Measurements from ENCODE around the gene PLB1.
"Not testable (repeated sequence)": the region's sequence is repeated elsewhere in the genome, so short reads cannot be mapped to it uniquely, and the experiment has no call there.

PLB1 gene

DNA sequence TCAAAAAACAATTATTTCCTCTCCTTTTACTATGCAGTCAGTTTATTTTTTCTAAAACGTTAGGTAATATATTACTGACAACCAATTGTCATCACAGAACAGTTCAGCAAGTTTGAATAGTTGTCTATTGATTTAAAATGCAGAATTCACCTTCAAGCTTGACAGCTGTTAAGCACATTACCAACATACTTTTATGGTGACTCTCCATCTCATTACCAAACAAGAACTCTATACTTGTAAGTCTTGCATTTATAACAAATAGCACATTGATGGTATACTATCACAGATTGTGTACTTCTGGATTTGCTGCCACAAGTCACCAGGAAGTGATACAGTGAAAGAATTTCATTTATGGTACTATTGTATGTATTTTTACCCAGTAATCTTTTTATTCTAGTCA, 156.4 kb downstream of the PLB1 start:
- DNase-seq, result no peak

DNA sequence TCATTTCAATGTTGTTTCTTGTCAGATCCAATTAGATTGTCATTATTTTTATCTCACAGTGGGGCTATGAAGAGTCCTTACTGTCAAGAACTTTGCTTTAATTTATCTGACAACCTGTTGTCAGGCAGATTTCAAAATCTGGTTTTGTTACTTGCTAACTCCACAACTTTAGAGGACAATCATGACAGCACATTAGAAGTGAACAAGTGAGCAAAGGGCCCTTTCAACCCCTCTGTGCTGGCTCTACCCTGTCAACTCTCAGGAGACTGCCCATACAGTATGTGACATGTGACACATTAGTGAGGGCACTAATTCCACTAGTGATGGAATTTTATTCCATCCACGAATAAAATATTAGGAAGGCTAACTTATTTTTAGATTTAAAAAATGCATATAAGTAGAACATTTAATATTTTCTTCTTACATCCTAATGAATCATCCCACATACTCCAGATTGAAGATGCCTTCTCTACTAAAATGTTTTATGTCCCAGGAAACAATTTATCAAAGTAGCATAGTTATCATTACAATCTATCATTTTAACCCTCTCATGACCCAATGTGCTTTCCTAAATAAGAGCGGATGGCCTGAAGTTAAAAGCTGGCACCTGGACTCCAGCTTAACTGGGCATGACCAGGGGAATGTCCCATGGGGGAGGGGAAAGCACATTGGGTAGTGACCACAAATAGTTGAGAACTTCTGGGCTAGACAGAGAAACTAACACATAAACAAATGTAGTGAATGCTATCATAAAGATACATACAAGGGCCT, 158.2 kb downstream of the PLB1 start:
- DNase-seq, result no peak

DNA sequence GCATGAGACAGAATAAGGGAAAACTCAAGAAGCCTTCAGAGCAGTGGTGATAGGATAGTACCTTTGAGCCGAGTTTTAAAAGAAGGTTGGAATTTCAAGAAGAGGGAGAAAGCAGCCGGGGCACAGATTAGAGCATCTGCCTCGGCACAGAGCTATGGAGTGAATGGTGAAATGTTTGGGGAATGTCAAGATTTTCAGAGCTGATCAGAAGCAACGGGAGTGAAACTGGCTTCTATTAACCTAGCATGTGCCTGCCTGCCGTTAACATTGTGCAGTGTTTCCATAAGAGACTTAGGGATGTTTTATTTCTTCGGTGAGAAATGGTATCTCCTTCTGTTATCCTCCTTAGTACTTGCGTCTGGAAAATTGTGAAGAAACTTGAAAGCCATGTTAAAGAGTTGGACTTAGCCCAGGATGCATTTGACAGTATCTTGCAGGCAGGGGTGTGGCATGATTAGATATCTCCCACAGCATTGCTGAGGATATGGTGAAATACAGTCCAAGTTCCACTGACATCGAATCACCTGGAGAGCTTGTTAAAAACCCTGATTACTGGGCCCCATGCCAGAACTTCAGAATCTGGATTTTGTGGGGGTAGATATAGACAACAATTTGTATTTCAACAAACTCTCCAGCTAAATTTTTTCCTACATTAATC, 158.9 kb downstream of the PLB1 start:
- DNase-seq, result no peak

DNA sequence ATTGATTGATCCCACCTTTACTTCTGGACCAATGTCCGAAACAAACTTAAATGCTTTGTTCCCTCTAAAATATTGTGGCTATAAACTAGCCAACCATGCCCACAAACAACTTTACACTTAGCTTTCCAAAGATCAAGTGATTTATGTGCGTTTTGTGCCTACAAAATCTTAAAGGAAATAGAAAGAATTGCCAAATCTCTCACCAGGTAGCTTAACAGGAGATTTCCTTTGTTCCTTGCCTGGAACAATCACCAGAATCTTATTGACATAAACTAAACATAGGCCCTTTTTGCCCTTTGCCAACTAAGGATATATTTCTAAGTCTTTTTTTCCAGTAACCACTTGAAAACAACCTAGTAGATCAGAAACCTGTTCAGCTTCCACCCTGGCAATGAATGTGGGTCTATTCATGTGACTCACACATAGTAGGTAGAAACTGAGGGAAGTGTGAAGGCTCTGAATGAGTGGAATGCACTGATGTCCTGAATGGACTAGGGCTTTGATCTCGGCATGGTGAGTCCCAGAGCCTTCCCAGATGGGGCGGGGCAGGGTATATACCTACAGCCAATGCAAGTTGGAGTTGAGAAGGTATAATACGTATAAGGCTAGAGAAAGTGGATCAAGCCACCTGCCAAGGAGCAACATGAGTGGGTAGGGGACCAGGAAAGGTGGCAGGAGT, 161.2 kb downstream of the PLB1 start:
- DNase-seq, result no peak

DNA sequence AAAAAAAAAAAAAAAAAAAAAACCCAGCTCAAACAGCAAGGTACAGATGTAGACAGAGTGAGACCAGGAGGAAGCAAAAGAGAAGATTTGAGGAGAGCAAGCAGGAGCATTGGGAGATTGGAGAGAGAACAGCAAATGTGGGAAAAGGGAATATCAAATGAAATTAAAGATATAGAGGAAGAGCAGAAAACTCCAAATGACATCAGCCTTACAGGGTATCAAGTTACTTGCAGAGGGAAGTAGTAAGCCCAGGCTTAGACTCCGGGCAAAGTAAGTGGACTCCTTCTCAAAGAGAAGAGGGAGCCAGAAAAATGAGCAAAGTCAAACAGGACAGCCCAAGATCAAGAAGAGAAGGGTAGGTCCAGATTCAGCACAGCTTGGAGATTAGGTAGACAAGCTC, 162.5 kb downstream of the PLB1 start:
- no peak for DNase-seq

DNA sequence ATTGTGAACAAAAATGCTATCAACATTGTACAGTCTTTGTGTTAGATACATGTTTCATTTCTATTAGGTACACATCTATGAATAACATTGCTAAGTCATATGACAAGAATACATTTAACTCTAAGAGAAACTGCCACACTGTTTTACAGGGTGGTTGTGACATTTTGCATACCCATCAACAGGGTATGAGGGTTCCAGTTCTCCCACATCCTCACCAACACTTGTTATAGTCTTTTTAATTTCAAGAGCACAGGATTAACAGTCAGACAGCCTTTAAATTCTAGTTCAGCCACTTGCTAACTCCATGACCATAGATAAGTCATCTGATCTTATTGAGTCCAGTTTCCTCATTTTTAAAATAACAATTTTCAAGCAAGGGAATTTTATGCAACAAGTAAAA, 163.3 kb downstream of the PLB1 start:
- no peak for DNase-seq

DNA sequence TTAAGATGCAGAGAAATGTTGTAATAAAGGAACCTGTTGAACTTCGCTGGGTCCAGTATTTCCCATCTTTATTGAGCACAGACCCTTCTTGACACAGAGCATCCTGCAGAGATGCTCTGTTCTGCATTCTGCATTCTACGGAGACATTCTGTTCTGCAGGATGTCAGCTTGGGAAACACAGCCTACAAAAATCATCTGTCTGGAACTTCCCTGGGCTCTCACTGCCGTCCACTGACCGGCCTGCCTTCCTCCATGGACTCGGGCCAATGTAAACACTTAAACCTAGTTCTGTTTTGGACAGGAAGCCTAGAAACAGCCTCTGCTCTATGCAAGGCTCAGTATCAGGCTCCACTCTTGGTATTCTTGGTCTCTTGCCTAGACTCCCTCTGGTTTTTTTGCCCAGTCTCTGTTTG, 165.7 kb downstream of the PLB1 start:
- DNase-seq, result no peak

DNA sequence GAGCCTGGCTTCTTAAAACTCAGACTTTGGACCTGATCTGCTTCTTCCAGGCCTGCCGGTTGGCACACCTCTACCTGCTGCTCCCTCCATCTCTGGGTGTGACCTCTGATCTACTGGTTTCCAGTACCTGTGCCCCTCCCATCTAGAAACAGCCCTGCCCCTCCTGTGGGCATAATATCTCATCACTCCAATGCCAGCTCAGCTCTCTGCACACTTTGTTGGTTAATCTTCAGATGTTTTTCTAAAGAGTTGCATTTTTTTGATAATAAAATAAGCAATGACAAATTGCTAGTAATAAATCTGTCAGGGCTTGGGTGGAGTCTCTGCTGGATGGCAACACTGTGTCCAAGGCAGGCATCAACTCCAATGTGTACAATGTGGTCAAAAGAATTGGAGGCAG, 166.2 kb downstream of the PLB1 start:
- DNase-seq, result no peak

DNA sequence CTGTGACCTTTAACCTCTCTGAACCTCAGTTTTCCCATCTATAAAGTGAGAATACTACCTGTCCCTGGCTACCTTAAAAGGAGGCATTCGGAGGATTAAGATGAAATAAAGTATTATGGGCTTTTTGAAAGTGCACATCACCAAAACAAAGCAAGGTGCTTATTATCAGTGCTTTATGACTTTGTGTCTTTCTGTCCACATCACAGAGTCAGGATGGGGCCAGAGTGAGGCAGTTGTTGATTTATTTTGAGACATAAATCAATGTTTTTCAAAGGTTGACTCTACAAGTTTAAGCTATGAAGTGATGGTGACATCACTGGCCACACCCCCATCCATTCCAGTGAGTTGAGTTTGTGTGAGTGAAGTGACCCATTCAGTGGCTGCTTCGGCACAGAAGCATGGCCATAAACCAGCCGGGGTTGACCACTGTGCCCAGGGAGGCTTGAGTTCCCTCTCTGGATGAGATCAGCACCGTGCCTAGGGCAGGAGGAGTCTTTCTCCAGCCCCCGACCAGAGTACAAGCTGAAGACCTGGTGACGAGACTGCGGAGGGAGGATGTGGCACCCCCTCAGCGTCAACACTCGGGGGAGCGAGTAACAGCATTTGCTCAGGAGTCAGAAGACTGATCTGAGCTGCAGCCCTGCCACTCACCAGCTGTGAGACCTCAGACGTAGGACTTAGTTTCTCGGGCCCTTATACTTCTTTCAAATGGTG, 166.8 kb downstream of the PLB1 start:
- no peak for DNase-seq

DNA sequence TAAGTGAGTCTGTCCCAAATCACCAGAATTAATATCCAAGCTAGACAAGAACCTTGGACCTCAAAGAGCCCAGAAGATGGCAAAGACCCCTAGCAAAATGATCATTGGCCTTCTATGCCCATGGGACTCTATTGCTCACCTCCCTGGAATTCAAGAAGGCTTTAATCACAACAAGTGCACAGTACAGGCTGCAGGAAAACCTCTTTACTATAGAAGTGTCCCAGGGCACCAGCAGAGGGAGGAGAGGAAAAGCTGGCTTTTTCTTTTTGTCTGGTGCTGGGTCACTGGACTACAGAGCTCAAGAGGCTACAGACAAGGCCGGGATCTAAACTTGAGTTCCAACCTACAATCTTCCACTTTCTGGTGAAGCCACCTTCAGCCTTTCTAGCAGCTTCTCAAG, 167.5 kb downstream of the PLB1 start:
- DNase-seq, result no peak

DNA sequence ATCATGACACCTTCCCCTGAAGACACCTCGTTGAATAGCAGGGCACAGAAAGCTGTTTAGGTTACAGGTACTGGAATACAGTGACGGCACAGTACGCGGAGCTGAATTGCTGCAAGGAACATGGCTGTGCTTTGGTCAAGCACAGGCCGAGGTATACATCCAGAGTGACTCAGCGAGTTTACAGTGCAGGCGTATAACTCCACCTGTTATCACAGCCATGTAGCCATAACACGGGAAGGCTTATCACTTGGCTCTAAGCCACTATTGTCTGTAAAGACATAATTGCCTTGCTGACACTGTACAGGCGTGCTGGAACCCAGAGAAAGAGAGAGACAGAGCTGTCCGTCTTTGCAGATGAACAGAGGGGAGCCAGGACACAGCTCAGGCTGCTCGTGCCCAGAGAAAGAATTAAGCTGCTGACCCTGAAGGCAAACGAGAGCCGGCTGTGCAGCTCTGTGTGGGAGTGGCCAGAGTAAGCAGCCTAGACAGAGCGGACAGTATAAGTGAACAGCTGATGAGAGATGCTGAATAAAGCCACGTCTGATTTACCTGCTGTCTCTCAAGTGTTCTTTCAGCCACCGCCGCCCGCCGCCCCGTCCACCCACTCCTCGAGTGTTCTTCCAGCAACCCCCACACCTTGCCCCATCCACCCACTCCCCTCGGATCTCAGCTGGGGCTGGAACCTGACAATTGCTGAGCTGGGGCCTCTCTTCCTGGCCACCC, 168.4 kb downstream of the PLB1 start:
- DNase-seq, result no peak

DNA sequence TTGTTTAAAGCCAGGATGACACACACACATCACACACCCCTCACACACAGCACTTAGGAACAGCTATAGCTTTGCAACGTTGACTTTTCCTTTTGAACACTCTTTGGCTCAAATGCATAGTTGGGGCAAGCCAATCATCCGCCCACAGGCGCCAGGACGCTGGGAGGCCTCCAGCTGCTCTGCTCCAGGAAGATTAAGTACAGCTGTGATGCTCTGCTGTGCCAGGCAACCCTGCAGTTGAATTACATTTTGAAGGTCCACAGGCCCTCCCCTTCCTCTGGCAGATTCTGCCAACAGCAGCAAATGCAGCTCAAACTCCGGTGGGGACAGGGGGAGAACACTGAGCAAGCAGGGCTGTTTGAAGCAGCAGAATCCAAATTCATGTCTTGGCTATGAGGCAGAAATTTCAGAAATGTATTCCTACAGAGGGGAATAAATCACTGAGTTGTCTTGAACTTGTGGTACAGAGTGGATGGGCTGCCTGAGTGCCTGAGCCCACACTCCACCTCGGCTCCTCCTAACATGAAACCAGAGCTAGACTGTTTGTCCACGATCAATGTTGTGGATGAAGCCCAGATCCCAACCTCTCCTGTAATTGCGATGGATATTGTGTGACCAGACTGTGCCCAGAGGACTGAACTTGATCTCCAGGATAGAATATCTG, 169.3 kb downstream of the PLB1 start:
- no peak for DNase-seq

DNA sequence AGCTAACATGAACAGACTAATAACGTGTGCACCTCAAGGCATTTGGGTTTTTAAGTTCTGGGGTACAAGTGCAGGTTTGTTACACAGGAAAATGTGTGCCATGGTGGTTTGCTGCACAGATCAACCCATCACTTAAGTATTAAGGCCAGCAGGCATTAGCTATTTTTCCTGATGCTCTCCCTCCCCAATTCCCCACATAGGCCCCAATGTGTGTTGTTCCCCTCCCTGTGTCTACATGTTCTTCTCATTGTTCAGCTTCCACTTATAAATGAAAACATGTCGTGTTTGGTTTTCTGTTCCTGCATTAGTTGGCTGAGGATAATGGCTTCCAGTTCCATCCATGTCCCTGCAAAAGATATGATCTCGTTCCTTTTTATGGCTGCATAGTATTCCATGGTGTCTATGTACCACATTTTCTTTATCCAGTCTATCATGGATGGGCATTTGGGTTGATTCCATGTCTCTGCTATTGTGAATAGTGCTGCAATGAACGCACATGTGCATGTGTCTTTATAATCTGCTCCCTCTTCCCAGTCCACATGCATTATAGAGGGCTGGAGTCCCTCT, 170.0 kb downstream of the PLB1 start:
- not testable (repeated sequence) for DNase-seq

DNA sequence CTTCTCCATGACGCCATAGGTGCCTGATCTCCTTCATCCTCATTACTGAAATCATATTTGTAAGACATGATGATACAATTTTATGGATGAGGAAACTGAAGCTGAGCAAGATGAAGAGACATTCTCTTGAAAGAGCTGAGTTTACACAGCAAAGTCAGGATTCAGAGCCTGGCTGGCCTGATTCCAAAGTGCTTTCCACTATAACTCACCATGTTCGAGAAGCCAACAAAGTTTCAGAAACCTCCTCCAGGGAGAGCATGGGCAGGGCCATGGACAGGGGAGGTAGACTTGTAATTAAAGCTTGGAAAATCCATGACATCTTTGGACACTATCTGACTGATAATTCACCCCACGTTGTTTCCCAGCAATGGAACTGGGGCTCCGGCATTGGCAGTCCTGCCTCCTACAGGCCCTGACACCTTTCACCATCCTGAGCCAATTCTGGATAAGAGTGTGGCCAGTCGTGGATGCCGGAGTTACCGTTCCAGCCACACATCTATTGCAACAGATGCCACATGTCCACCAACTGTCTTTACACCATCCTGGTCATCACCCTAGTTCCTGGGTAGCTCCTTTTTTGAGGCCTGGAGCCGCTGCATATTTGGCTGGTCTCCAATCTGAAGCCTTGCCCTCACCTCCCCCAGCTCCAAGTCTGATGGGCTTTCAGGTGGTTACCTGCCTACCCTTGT, 170.8 kb downstream of the PLB1 start:
- no peak for DNase-seq

DNA sequence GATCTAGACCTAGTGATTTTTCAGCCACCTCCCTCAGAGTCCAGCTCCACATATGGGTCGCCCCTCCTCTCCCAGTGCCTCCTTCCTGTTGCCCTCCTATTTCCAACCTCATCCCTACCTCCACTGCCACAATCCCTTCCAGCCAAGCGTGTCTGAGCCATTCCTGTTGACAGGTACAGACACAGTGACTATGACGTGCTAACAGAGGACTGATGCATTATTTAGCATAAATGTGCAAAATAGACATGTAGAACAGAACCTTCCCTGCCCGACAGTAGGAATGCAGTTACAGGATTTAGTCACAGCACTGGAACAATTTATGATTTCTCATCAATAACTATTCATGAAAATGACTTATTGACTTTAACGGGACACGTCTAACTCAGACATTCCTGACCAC, 171.4 kb downstream of the PLB1 start:
- DNase-seq, result no peak

DNA sequence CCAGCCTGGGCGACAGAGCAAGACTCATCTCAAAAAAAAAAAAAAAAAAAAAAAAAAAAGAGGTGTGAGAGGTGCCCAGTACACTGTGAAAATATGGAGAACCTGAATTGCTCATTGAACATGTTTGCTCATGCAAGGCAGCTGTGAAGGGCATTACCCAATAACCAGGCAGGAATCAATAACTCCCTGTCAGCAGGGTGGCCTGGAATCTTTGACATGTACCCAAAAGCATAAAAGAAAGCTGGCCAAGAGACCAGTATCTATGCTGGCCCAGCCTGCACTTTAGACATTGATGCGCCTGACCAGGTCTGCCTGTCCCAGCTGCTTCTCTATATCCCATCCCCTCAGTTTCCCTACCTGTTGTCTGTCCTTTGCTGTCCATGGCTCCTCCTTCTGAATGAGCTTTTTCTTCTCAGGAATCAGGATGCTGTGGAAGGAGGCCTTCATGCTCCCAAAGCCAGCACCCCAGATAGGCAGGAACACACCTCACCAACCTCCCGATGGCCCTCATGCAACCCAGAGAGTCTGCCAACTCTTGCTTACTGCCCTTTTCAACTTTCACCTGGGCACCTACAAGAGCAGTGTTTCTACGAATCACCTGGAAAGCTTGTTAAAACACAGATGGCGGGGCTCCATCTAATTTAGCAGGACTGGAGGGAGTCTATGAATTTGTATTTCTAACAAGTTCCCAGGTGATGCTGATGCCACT, 172.4 kb downstream of the PLB1 start:
- no peak for DNase-seq

DNA sequence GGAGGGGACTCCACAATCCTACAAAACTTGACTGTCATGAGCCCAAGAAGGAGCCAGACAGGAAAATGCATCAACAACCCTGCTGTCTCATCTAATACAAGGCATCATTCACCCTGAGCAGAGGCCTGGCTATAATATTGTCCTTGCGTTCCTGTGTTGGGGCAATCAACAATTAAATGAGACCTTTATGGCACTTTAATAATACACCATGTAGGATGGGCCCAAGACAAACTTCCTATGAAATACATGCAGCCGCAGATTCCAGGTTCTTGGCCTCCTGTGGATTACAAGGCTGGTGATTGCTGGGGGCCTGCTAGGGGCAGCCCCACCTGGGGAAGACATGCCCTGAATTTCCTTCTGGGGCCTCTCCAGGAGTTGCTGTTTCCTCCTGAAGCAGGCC, 173.0 kb downstream of the PLB1 start:
- DNase-seq, result no peak

DNA sequence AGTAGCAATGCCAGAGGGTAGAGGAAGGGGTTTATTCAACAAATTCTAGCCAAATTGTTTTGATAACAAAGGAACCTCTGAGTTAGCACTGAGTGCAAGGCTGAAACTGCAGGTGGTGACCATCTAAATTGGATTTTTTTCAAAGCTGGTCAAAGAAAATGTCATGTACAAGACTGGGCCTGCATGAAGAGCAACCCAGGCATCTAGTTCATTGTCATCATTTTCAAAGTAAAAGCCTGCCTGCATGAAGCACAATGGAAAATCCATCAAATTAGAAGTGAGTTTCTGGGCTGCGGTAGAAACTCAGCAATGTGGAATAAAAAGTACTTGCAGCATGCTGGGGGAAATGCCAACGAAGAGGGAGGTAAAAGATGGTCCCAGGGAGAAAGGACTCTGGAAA, 175.0 kb downstream of the PLB1 start:
- DNase-seq, result no peak

DNA sequence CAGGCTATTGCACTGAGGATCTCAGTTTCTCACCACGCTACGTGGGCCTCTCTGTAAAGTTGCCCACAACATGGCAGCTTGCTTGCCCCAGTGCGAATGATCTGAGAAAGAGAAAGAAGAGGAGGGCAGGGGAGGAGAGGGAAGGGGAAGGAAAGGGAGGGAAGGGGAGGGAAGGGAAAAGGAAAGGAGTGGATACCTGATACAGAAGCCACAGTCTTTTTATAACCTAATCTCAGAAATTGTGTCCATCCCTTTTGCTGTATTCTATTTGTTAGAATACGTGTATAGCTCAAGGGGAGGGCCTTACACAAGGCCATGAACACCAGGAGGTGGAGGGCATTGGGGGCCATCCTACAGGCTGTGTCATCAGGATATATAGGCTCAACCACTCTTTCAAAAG, 177.5 kb downstream of the PLB1 start:
- DNase-seq, result no peak

DNA sequence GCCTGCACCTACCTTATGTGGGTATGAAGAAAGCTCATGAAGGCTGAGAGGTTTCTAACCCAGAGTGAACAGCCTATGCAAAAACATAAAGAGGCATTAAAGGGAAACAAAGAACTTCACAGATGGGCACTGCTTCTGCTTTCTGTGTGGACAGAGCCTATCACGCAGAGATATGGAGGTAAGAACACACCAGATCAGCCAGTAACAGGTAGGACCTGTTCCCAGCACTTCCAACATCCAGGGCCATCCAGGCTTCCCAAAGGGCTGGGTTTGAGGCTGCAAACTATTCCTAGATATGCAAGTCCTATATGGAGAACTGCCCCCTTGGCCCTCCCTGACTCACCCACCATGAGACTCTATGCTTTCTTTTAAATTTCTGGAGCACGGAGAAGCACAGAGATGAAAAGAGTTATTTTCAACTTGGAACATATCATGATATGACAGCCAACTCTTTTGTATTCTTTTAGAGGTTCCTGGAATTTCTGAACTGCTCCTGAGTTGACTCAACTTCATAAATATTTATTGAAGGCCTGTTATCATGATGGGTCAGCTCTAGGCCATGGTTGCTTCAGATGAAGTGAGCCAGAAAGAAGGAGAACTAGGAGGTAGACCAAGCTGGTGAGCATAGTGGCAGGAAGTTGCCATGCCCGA, 178.3 kb downstream of the PLB1 start:
- DNase-seq, result no peak

All from NCI-H1417 treated with DMSO at 0.1 percent for 48 hours (cell line).